ENCODE data around the gene TUT1.

TUT1 gene

DNA sequence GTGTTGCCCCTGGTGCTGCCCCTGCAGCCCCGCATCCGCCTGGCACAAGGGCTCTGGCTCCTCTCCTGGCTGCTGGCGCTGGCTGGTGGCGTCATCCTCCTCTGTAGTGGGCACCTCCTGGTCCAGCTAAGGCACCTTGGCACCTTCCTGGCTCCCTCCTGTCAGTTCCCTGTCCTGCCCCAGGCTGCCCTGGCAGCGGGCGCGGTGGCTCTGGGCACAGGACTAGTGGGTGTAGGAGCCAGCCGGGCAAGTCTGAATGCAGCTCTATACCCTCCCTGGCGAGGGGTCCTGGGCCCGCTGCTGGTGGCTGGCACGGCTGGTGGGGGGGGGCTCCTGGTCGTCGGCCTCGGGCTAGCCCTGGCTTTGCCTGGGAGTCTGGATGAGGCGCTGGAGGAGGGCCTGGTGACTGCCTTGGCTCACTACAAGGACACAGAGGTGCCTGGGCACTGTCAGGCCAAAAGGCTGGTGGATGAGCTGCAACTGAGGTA is 22.0 kb upstream of the TUT1 start:
- no peaks in the 10 kb centered on the region for H3K9me3 ChIP-seq
- H3K27me3 ChIP-seq, result no peaks in the 10 kb centered on the region
- H4K20me1 ChIP-seq, result no peaks in the 10 kb centered on the region
- no peak overlapping the region for H3K9ac ChIP-seq
- peak overlapping the region; percentile 59 for H3K27ac ChIP-seq
- H3K4me2 ChIP-seq, result peak overlapping the region; percentile 99
- H3K36me3 ChIP-seq, result peaks cover 47% of the 10 kb centered on the region
- TF ChIP-seq Cebpa-rat (IDR thresholded peaks at IDR 0.05), result no peak
- H3K4me1 ChIP-seq, result peaks cover 40% of the 10 kb centered on the region
- no peak overlapping the region for H3K4me3 ChIP-seq

DNA sequence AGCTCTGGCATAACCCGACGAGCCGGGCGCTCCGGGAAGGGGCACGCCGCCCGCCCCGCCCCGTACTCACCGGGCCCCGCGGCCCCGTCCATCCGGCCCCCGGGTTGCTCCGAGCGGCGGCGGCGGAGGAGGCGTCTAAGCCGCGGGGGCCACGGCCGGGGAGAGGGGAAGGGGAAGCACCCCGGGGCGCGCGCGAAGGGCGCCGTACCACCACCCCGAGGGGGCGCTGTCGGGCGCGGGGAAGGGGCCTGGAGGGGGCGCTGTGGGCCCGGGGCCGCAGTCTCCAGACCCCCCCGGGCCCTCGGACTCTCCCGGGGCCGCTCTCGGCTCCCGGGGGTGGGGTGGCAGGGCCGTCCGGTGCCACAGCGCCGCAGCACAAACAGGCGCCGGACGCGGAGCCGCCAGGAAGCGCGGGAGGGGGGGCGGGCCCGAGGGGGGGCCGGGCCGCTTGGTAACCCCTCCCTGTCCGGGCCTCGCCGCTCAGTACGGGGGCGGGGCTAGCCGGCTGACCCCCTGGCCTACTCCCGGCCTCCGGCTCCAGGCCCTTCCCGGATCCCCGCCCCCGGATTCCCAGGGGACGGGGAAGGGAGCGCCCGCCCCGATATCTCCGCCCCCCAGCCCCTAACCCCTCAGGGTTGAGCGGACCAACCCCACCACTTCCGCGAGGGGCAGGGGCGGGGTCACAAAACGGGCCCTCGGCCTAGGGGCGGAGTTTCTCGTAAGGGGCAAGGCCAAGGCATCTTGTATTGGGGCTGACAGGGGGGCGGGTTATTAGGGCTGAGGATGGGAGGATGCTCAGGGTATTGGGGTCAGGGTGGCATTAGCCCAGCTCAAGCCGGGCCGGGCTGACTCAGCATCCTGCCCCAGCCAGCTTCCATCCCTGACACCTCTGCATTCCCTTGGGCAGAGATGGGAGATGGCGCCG is 21.3 kb upstream of the TUT1 start, which contains the start of the genes EML3 and ROM1:
TSS of gene EML3 (minus strand) at position 410 of the 925 bp plus-strand sequence. CDS start at position 92, 318 bp downstream.
TSS of gene ROM1 (plus strand) at position 892 of the 925 bp plus-strand sequence. CDS start at position 917, 25 bp downstream.
- Histone ChIP-seq H3K4me2 (peak within 1 kb of the TSS; percentile 99), H3K9ac (peak within 1 kb of the TSS; percentile 93), H4K20me1 (no peaks in the 10 kb centered on the region), H3K4me3 (peak within 1 kb of the TSS; percentile 82), H3K27ac (peak within 1 kb of the TSS; percentile 90), H3K9me3 (no peaks in the 10 kb centered on the region), H3K36me3 (peaks cover 52% of the 10 kb centered on the region), H3K27me3 (no peaks in the 10 kb centered on the region), H3K4me1 (peaks cover 47% of the 10 kb centered on the region)
- TF ChIP-seq Cebpa-rat (IDR thresholded peaks at IDR 0.05), result no peak

DNA sequence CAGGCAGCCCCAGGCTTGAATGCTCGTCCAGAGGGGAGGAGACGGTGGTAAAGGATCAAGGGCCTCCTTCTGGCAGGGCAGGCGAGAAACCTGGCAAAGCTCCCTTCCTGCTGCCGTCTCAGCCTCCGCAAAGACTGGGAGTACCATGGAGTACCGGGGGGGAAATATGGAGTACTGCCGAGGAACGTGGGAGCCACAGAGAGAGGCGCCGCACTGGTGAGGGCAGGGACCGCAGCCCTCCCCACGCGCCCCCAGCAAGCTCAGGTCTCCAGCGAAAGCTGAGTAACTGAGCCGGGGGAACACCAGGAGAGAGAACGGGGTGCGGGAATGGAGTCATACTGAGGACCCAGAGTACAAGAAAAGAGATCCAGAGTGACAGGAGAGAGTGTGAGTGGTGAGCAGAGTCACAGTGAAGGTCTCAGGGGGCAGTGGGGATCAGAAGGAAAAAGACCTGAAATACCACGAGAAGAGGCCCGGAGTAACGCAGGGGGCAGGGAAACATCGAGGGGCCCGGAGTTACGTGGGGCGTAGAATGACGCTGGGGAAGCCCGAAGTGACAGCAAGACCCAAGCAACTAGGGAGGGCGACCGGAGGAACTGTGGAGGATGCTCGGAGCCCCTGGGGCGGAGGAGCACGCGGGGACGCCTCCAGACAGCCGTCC is 20.5 kb upstream of the TUT1 start:
- Histone ChIP-seq H3K9ac (peak overlapping the region; percentile 93), H4K20me1 (no peaks in the 10 kb centered on the region), H3K36me3 (peaks cover 51% of the 10 kb centered on the region)

DNA sequence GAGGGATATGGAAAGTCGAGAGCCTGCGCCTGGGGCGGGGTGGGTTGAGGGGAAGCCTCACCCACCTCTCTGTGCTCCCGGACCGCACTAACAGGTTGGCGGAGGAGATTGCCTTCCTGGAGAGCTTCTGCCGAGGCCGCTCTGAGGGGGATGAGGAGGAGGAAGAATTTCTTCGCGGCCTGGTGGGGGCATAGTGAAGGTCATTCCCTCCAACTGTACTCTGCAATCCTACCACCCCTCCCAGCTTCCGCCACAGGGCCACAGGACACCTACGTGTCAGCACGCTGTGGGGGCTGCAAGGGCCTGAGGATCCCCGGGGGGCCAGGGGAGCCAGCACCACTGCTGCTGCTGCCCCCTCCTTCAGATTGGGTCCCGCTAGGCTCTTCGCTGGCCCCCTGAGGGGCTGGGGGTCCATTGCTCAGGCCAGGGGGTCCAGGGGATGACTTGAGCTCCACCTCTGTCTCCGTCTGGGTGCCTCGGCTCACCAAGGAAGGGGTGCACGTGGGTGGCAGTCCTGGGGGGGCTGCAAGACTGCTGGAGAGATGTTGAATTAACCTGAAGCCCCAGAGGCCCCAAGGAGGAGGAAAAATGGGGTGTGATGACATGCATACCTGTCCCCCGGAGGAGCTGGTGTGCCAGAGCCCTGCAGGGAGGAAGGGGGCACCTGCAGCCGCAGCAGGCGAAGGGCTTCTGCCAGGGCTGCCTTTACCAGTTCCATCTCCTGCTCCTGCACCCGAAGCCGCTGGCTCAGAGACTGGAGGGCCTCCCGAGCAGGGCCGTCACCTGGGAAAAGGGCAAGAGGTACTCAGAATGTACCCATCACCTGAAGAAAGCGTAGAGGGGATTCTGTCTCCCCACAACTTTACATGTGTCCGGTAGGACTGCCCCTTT is 19.7 kb upstream of the TUT1 start:
- Histone ChIP-seq H3K9ac (peak overlapping the region; percentile 93), H3K4me3 (peak overlapping the region; percentile 82), H3K4me2 (peak overlapping the region; percentile 99), H3K4me1 (peaks cover 53% of the 10 kb centered on the region), H3K27ac (peak overlapping the region; percentile 90), H3K36me3 (peaks cover 51% of the 10 kb centered on the region), H3K27me3 (no peaks in the 10 kb centered on the region), H4K20me1 (no peaks in the 10 kb centered on the region), H3K9me3 (no peaks in the 10 kb centered on the region)
- TF ChIP-seq Cebpa-rat (IDR thresholded peaks at IDR 0.05), result no peak

More for the DNA sequence above, 20.5 kb upstream of the TUT1 start:
- no peak for TF ChIP-seq Cebpa-rat (IDR thresholded peaks at IDR 0.05)
- H3K4me1 ChIP-seq, result peaks cover 53% of the 10 kb centered on the region
- no peaks in the 10 kb centered on the region for H3K27me3 ChIP-seq
- H3K9me3 ChIP-seq, result no peaks in the 10 kb centered on the region
- H3K4me2 ChIP-seq, result peak overlapping the region; percentile 99
- H3K27ac ChIP-seq, result peak overlapping the region; percentile 90
- peak overlapping the region; percentile 82 for H3K4me3 ChIP-seq

DNA sequence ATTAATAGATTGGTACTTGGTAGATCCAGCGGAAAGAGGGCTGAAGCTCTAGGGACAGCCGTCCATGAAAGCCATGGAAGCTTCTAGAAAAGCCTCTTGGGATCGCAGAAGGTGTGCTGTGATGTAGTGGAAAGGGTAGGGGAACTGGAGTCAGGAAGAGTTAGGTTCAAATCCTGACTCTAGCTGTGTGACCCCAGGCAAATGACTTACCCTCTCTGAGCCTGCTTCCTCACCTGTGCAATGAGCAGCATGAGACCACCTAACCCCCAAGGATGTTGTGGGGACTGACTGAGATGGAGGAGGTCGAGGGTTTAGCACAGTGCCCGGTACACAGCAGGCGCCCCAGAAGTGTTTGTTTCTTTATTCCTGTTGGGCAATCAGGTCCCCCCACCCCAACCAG is 19.1 kb upstream of the TUT1 start:
- H3K36me3 ChIP-seq, result peaks cover 51% of the 10 kb centered on the region
- no peaks in the 10 kb centered on the region for H3K9me3 ChIP-seq
- peaks cover 56% of the 10 kb centered on the region for H3K4me1 ChIP-seq
- peak overlapping the region; percentile 82; the same call in 1 of the 2 replicates for H3K4me3 ChIP-seq
- peak overlapping the region; percentile 93 for H3K9ac ChIP-seq
- H3K27ac ChIP-seq, result peak overlapping the region; percentile 90
- H3K4me2 ChIP-seq, result peak overlapping the region; percentile 99
- no peaks in the 10 kb centered on the region for H4K20me1 ChIP-seq
- no peak for TF ChIP-seq Cebpa-rat (IDR thresholded peaks at IDR 0.05)
- no peaks in the 10 kb centered on the region for H3K27me3 ChIP-seq

DNA sequence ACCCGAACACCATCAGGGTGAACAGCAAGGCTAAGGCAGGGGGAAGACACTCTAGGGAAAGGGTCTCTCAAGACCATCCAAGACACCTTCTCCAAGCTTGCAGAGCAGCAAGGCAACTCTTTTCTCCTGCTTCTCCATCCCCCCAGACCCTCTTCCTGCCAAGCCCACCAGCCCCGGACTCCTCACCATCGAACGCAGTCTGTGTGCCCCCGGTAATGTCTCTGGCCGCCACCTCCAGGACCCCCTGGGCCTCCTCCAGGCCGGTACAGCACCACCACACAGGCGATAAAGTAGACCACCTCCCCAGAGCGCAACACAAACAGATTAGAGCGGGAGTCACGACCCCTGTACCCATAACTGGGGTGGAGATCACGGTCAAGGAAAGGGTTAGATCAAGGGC is 17.5 kb upstream of the TUT1 start:
- Histone ChIP-seq H3K4me1 (peaks cover 72% of the 10 kb centered on the region), H3K27ac (0 out of 2 replicates have a peak overlapping the region, but pooled peaks have one; percentile 30), H3K27me3 (no peaks in the 10 kb centered on the region), H3K9ac (peak overlapping the region; percentile 48; the same call in 1 of the 2 replicates), H3K9me3 (no peaks in the 10 kb centered on the region), H3K4me2 (no peak overlapping the region; the same call in 1 of the 2 replicates), H4K20me1 (no peaks in the 10 kb centered on the region), H3K4me3 (no peak overlapping the region), H3K36me3 (peaks cover 56% of the 10 kb centered on the region)
- TF ChIP-seq Cebpa-rat (IDR thresholded peaks at IDR 0.05), result no peak

DNA sequence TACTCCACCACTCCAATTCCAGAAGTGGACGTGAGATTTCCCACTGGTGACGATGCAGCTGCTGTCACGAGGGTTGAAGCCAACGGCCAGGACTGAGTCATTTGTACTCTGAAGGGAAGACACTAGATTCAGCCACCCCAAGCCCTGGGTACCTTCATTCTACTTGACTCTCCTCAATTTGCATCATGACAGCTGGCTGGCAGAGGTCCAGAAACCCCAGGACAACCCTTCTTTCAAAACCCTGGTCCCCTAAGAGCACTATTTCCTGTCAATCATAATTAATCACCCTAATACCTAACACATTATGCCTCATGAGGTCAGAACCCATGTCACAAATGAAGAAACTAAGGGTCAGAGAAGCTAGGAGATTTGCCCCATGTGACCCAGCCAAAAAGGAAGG is 16.4 kb upstream of the TUT1 start:
- TF ChIP-seq Cebpa-rat (IDR thresholded peaks at IDR 0.05), result no peak
- H3K4me1 ChIP-seq, result peaks cover 78% of the 10 kb centered on the region
- peak overlapping the region; percentile 34 for H3K4me2 ChIP-seq

DNA sequence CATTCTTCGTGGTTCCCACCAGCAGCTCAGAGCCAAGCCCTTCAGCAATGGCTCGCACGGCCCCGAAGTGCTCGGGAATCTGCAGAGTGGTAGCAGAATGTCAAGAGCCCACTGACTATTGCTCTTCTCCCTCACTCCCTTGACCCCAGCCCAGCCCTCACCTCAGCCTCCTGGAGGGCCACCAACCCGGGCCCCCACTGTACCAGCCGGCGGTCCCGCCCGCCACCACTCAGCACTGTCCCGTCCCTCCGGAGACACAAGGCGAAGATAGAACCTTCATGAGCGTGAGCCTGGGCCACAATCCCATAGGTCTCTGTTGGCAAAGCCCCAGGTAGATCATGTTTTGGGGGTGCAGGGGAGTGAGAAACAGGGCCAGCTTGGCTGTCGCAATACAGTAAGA is 14.6 kb upstream of the TUT1 start:
- Histone ChIP-seq H3K27ac (no peak overlapping the region), H3K4me2 (no peak overlapping the region), H3K9ac (no peak overlapping the region), H3K27me3 (no peaks in the 10 kb centered on the region), H3K4me3 (no peak overlapping the region), H3K4me1 (peaks cover 73% of the 10 kb centered on the region), H3K36me3 (peaks cover 58% of the 10 kb centered on the region), H3K9me3 (no peaks in the 10 kb centered on the region), H4K20me1 (peaks cover 1% of the 10 kb centered on the region; the same call in 1 of the 2 replicates)
- no peak for TF ChIP-seq Cebpa-rat (IDR thresholded peaks at IDR 0.05)

More for the DNA sequence above, 16.4 kb upstream of the TUT1 start:
- Histone ChIP-seq H3K9me3 (no peaks in the 10 kb centered on the region), H3K4me3 (no peak overlapping the region), H3K36me3 (peaks cover 58% of the 10 kb centered on the region), H3K27me3 (no peaks in the 10 kb centered on the region), H3K9ac (no peak overlapping the region), H4K20me1 (no peaks in the 10 kb centered on the region), H3K27ac (0 out of 2 replicates have a peak overlapping the region, but pooled peaks have one; percentile 41)

DNA sequence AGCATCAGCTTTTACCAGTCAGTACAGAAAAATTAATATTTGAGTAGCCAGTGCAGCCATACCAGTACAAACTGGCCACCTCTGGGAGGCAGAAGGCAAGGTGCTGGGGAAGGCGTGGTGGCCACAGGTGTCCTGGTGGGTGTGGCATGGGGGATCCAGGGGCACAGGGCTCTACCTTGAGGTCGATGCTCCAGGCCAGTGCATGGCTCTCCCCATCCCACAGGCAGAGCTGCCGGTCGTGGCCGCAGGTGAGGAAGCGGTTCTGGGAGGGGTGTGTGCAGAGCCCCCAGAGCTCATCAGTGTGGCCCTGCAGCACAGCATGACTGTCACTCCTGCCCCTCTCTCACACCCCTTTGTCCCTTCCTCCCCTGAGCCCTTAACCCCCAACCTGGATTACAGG is 14.1 kb upstream of the TUT1 start:
- TF ChIP-seq Cebpa-rat (IDR thresholded peaks at IDR 0.05), result no peak
- H3K9ac ChIP-seq, result no peak overlapping the region
- H3K4me3 ChIP-seq, result no peak overlapping the region
- H3K4me2 ChIP-seq, result peak overlapping the region; percentile 28; the same call in 1 of the 2 replicates
- no peak overlapping the region for H3K27ac ChIP-seq
- H3K27me3 ChIP-seq, result no peaks in the 10 kb centered on the region
- peaks cover 58% of the 10 kb centered on the region for H3K36me3 ChIP-seq
- H3K4me1 ChIP-seq, result peaks cover 69% of the 10 kb centered on the region
- H3K9me3 ChIP-seq, result no peaks in the 10 kb centered on the region
- peaks cover 6% of the 10 kb centered on the region; the same call in 1 of the 2 replicates for H4K20me1 ChIP-seq

All from BLaER1 (cell line).